ENCODE measurements around the gene INTS11. TPM values are rescaled to one million over a fixed set of nuclear protein-coding genes. Genes with fewer than 3 reads are reported as not detected.

The INTS11 gene
- total and polyA plus RNA-seq, 10 of the 15 experiments (the other 5 are each of a cell fraction or from before 2014, with no cell fraction given): 2.5 to 117 (median 77.7) TPM

GRCh38 chr1:1325288-1326074 lies 1.0 kb upstream of the INTS11 start:
- Histone ChIP-seq H3K27me3 (replicated peaks in 1 of 2; ENCODE audit: control insufficient read depth in 2 of 2, insufficient read depth in 2 of 2, low read length in 1 of 2) (no peaks in the 10 kb centered on the region), H3K4me1 (ENCODE audit: control insufficient read depth, insufficient read depth, low read length) (peaks cover 10% of the 10 kb centered on the region), H3K79me2 (ENCODE audit: control insufficient read depth, insufficient read depth, low read length) (peaks cover 42% of the 10 kb centered on the region), H3K9ac (ENCODE audit: control insufficient read depth, insufficient read depth, low read length) (peak overlapping the region; percentile 90), H3K4me2 (ENCODE audit: control insufficient read depth, insufficient read depth) (peak overlapping the region; percentile 99), H4K20me1 (ENCODE audit: control insufficient read depth, insufficient read depth) (no peaks in the 10 kb centered on the region), H3K36me3 (ENCODE audit: control insufficient read depth in 2 of 2, insufficient read depth in 2 of 2, low read length in 1 of 2) (no peaks in the 10 kb centered on the region; a peak in 2 of 4 replicates), H3K4me3 (peak overlapping the region; percentile 87), H3K9me3 (replicated peaks; ENCODE audit: control insufficient read depth, insufficient read depth, low read length) (no peaks in the 10 kb centered on the region), H2AFZ (ENCODE audit: control insufficient read depth, low read depth, low read length) (peak overlapping the region; percentile 85), H3K27ac (ENCODE audit: control insufficient read depth, insufficient read depth) (peak overlapping the region; percentile 82)
- peak; percentile 4 for ATAC-seq
- BruUV-seq (replicated peaks): no TSS peak
- ChIA-PET POLR2A (no interaction called here), SMC1A (ENCODE audit: uncharacterized antibody, unreplicated experiment) (no interaction called here), RAD21 (ENCODE audit: unreplicated experiment) (no interaction called here), CTCF (interaction anchor here (1.0 kb wide), 1 partner anchor 20 kb away, joined by 3 read pairs; no protein-coding TSS in a partner anchor)
- in situ Hi-C loops (cut with MboI) (no loop called here), intact Hi-C loops (cut with micrococcal nuclease; ENCODE audit: unreplicated experiment) (no loop called here)
- no peak for DNase-seq (ENCODE audit: low read depth, low spot score)
- no peak for TF ChIP-seq RBBP5 (conservative IDR thresholded peaks at IDR 0.05)
- TF ChIP-seq RELB (IDR thresholded peaks at IDR 0.05; ENCODE audit: low read depth): no peak
- TF ChIP-seq RUNX3 (IDR thresholded peaks at IDR 0.05; ENCODE audit: low read length): no peak
- TF ChIP-seq EGR1 (IDR thresholded peaks at IDR 0.05; ENCODE audit: borderline replicate concordance in 1 of 2, low read depth in 2 of 2, low read length in 2 of 2): no peak
- no peak for TF ChIP-seq POU2F2 (IDR thresholded peaks at IDR 0.05; ENCODE audit: borderline replicate concordance, low read depth, low read length)
- no peak for TF ChIP-seq MTA3 (IDR thresholded peaks at IDR 0.05; ENCODE audit: borderline replicate concordance, low read length)
- TF ChIP-seq CHD2 (IDR thresholded peaks at IDR 0.05; ENCODE audit: borderline replicate concordance, low read depth, low read length): no peak
- TF ChIP-seq WRNIP1 (IDR thresholded peaks at IDR 0.05; ENCODE audit: borderline replicate concordance, low read depth, low read length): no peak
- no peak for TF ChIP-seq CREB1 (IDR thresholded peaks at IDR 0.05; ENCODE audit: low read depth)
- TF ChIP-seq SUPT20H (IDR thresholded peaks at IDR 0.05; ENCODE audit: borderline replicate concordance, control insufficient read depth, low read depth, low read length): no peak
- no peak for FAIRE-seq
- whole genome bisulfite sequencing (ENCODE audit: insufficient coverage, insufficient replicate concordance, low lambda C conversion rate, missing lambda C conversion rate): 20% methylated on average over 16 of the region's 16 CpGs
